Heart right ventricle (tissue), 16 donors: ENCODE results near the gene KLF14. TPM values are rescaled to one million over a fixed set of nuclear protein-coding genes. Genes with fewer than 3 reads are reported as not detected.
"Not testable (repeated sequence)": the region's sequence is repeated elsewhere in the genome, so short reads cannot be mapped to it uniquely, and the experiment has no call there.

Source experiments
- ATAC-seq, 8 donors: fragments of 200-7000 bp; cut with Tn5 transposase; one replicate each; pipeline ENCODE4 v1.9.1; 2020; ENCODE audit warnings: mild to moderate bottlenecking in 8 of 8, moderate library complexity in 8 of 8, moderate number of reproducible peaks in 1 of 8
- DNase-seq, 2 donors: peaks; one replicate each; pipeline ENCODE4 v3.0.0-alpha.2; 2020
- H3K27ac ChIP-seq, 10 donors: fragments of 200-600 bp; sonication (generic) in 2 of 10; one replicate each; pipeline versions ENCODE4 v1.5.0 to v1.8.0; 2020 to 2022; ENCODE audit warnings: mild to moderate bottlenecking in 3 of 10
- H3K27me3 ChIP-seq, 7 donors: fragments of 200-600 bp; one replicate each; pipeline ENCODE4 v1.8.0; 2021 to 2022; ENCODE audit warnings: mild to moderate bottlenecking in 2 of 7
- H3K36me3 ChIP-seq, 9 donors: fragments of 200-600 bp; sonication (generic) in 1 of 9; one replicate each; pipeline versions ENCODE4 v1.5.0 to v1.8.0; 2020 to 2022; ENCODE audit warnings: mild to moderate bottlenecking in 2 of 9
- H3K4me1 ChIP-seq, 9 donors: fragments of 200-600 bp; sonication (generic) in 1 of 9; one replicate each; pipeline versions ENCODE4 v1.5.0 to v1.8.0; 2020 to 2022; ENCODE audit warnings: mild to moderate bottlenecking in 4 of 9
- H3K4me3 ChIP-seq, 10 donors: fragments of 200-600 bp; sonication (generic) in 2 of 10; one replicate each; pipeline versions ENCODE4 v1.5.0 to v1.8.0; 2020 to 2022; ENCODE audit warnings: mild to moderate bottlenecking in 7 of 10, moderate library complexity in 2 of 10
- H3K9me3 ChIP-seq, 11 donors: fragments of 200-600 bp in 10 of 11; sonication (generic) in 2 of 11; one replicate each; pipeline versions ENCODE4 v1.5.0 to v1.8.0; 2013 to 2022; ENCODE audit warnings: mild to moderate bottlenecking in 2 of 11, control low read depth in 1 of 11, moderate library complexity in 1 of 11
- WGBS, 2 donors: extraction: QIAGEN DNeasy Blood & Tissue Kit; methylation state at CpG; one replicate each; pipeline ENCODE4 v1.1.7; 2013; ENCODE audit warnings: inconsistent platforms in 1 of 2; 5-methylcytosine and 5-hydroxymethylcytosine counted together
- intact Hi-C, 10 donors: fragments of 100-400 bp; cut with DNase I; formaldehyde crosslinking; loops; one replicate each; pipeline versions ENCODE4 v1.11.1 to v1.14.2; 2022
- polyA plus RNA-seq, 2 donors: library from polyadenylated mRNA; stranded (reverse); fragments of 200-250 nt; gene quantifications; one replicate each; pipeline ENCODE4 v1.2.3, GENCODE V29; 2013
- total RNA-seq, 10 donors: library from RNA; stranded (reverse); fragmentation: NEBNext Ultra II Directional in 3 of 10; extraction: Animal tissue kit (Norgen Biotek cat#: 25700) in 3 of 10; gene quantifications; one replicate each; pipeline versions ENCODE4 v1.2.1 to v1.2.4, GENCODE V29; 2021 to 2023
- TF ChIP-seq, protein P1 (sequence below), 9 donors: fragments of 200-600 bp; sonication (generic) in 2 of 9; IDR thresholded peaks; one replicate each; pipeline versions ENCODE4 v1.5.0 to v1.8.0; 2021 to 2022; ENCODE audit warnings: antibody characterized with exemption in 9 of 9, mild to moderate bottlenecking in 5 of 9, moderate library complexity in 1 of 9
- donor health status: Arrhythmogenic right ventricular cardiomyopathy.
- donor health status: ischemic (EF 13 %, LVEDD 7.1; RV severe dilation, severe dysfunction).
- donor health status: healthy with polysubstance abuse.
- donor health status: DM: no; HTN: yes; CAD: no.
- donor health status: DM: no; HTN: no; CAD: no.
- donor health status: ischemic (EF 25% LVEDD 6.9; RV normal size, moderate dysfunction).
- donor health status: ischemic (EF 25% LVEDD 5.7; RV mildly dilated, moderate dysfunction).
- donor health status: healthy.
- donor health status: DM: yes; HTN: yes; CAD: no.
- donor health status: Ischemic cardiomyopathy.
- donor health status: ischemic (EF 35%, LVEDD 5.7; RV mildly dilated, moderate dysfunction).
- donor health status: nonischemic (EF 11% LVEDD 7.7; RV severe dilation, severe dysfunction).
- donor health status: DM: yes; HTN: yes; CAD: no.
- donor health status: PGD.
- donor health status: ischemic (EF 29% LVEDD 5.4; RV normal size, mild dysfunction).
- donor health status: nonischemic (EF 23%, LVEDD 6.1; RV moderate dilation, normal function).

Gene KLF14
- total and polyA plus RNA-seq, 12 donors = 0.03 to 0.49 (median 0.13) TPM; not detected in 4

- H3K27me3 ChIP-seq = no peaks in the 10 kb centered on the region
- no peak overlapping the region for H3K4me3 ChIP-seq
- H3K36me3 ChIP-seq = no peaks in the 10 kb centered on the region
- no peaks in the 10 kb centered on the region for H3K4me1 ChIP-seq
- DNase-seq (no peak), ATAC-seq (no peak)
- 94 to 96% methylated on average over 1 of the region's 1 CpG for WGBS, 2 donors
- H3K27ac ChIP-seq = no peak overlapping the region
- intact Hi-C loops = no loop called here
- TF ChIP-seq, protein P1, sequence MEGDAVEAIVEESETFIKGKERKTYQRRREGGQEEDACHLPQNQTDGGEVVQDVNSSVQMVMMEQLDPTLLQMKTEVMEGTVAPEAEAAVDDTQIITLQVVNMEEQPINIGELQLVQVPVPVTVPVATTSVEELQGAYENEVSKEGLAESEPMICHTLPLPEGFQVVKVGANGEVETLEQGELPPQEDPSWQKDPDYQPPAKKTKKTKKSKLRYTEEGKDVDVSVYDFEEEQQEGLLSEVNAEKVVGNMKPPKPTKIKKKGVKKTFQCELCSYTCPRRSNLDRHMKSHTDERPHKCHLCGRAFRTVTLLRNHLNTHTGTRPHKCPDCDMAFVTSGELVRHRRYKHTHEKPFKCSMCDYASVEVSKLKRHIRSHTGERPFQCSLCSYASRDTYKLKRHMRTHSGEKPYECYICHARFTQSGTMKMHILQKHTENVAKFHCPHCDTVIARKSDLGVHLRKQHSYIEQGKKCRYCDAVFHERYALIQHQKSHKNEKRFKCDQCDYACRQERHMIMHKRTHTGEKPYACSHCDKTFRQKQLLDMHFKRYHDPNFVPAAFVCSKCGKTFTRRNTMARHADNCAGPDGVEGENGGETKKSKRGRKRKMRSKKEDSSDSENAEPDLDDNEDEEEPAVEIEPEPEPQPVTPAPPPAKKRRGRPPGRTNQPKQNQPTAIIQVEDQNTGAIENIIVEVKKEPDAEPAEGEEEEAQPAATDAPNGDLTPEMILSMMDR (IDR thresholded peaks at IDR 0.05) = no peak
- peaks cover 0 to 66% (median 28%) of the 10 kb centered on the region in 11 donors for H3K9me3 ChIP-seq
Measured at GRCh38 chr7:130768854-130769253, 34.8 kb upstream of the KLF14 start.

GRCh38 chr7:130764569-130764968 lies 30.6 kb upstream of the KLF14 start:
- DNase-seq, intact Hi-C loops, H3K4me3 ChIP-seq, H3K36me3 ChIP-seq, H3K27ac ChIP-seq, H3K4me1 ChIP-seq, ATAC-seq, H3K27me3 ChIP-seq: not testable (repeated sequence)
- H3K9me3 ChIP-seq = peaks cover 0 to 34% (median 18%) of the 10 kb centered on the region in 11 donors
- WGBS, 2 donors = 75 to 91% methylated on average over 4 of the region's 4 CpGs

GRCh38 chr7:130758429-130759056 lies 24.5 kb upstream of the KLF14 start:
- no peaks in the 10 kb centered on the region for H3K36me3 ChIP-seq
- no peaks in the 10 kb centered on the region for H3K9me3 ChIP-seq
- TF ChIP-seq, protein P1 (IDR thresholded peaks at IDR 0.05) = peak; percentile 53 to 78 (median 68)
- 0 to 1% methylated on average over 2 of the region's 2 CpGs for WGBS, 2 donors
- no peak overlapping the region for H3K27ac ChIP-seq
- no peaks in the 10 kb centered on the region for H3K4me1 ChIP-seq
- H3K4me3 ChIP-seq = no peak overlapping the region
- intact Hi-C loops = no loop called here
- H3K27me3 ChIP-seq = no peaks in the 10 kb centered on the region
- DNase-seq (no peak), ATAC-seq (no peak)

- DNase-seq (no peak), ATAC-seq (no peak)
- no peaks in the 10 kb centered on the region for H3K9me3 ChIP-seq
- no peaks in the 10 kb centered on the region for H3K36me3 ChIP-seq
- no peak overlapping the region for H3K27ac ChIP-seq
- peaks cover 0 to 7% (median 0%) of the 10 kb centered on the region in 7 donors for H3K27me3 ChIP-seq
- WGBS, 2 donors = 60 to 74% methylated on average over 2 of the region's 2 CpGs
- TF ChIP-seq, protein P1 (IDR thresholded peaks at IDR 0.05) = no peak
- H3K4me1 ChIP-seq = no peaks in the 10 kb centered on the region
- intact Hi-C loops = no loop called here
- H3K4me3 ChIP-seq = no peak overlapping the region
Measured at GRCh38 chr7:130756316-130756715, 22.3 kb upstream of the KLF14 start.

GRCh38 chr7:130752424-130752823 lies 18.4 kb upstream of the KLF14 start:
- ATAC-seq (no peak), DNase-seq (no peak)
- Histone ChIP-seq H3K4me3 (no peak overlapping the region), H3K27me3 (peaks cover 0 to 23% (median 0%) of the 10 kb centered on the region in 7 donors), H3K4me1 (no peaks in the 10 kb centered on the region), H3K27ac (no peak overlapping the region), H3K36me3 (no peaks in the 10 kb centered on the region), H3K9me3 (no peaks in the 10 kb centered on the region)
- TF ChIP-seq, protein P1 (IDR thresholded peaks at IDR 0.05) = no peak
- intact Hi-C loops = no loop called here
- 69 to 71% methylated on average over 8 of the region's 8 CpGs for WGBS, 2 donors
